Vagina (tissue), 2 donors: ENCODE data around the gene TRIM69. TPM values are rescaled to one million over a fixed set of nuclear protein-coding genes. Genes with fewer than 3 reads are reported as not detected.
"Not testable (repeated sequence)": the region's sequence is repeated elsewhere in the genome, so short reads cannot be mapped to it uniquely, and the experiment has no call there.

Source experiments
- DNase-seq, 2 donors: peaks; one replicate each; pipeline ENCODE4 v3.0.0-alpha.2; 2017; ENCODE audit errors: extremely low spot score in 2 of 2
- H3K27ac ChIP-seq: fragments of 200-600 bp; sonication (generic); one replicate; pipeline ENCODE4 v1.5.1; 2019
- H3K27me3 ChIP-seq: fragments of 200-600 bp; sonication (generic); one replicate; pipeline ENCODE4 v1.5.1; 2019
- H3K36me3 ChIP-seq, 2 donors: fragments of 200-600 bp; sonication (generic); one replicate each; pipeline ENCODE4 v1.5.1; 2017 to 2019
- H3K4me1 ChIP-seq: fragments of 200-600 bp; sonication (generic); one replicate; pipeline ENCODE4 v1.5.1; 2019
- H3K4me3 ChIP-seq, 2 donors: fragments of 200-600 bp; sonication (generic); 1 replicate in 1 of 2; 2 replicates in 1 of 2; pipeline ENCODE4 v1.5.1; 2016 to 2019
- H3K9me3 ChIP-seq: fragments of 200-600 bp; sonication (generic); one replicate; pipeline ENCODE4 v1.5.1; 2019
- CTCF ChIP-seq, 3 experiments: fragments of 450-650 bp in 2 of 3; fragments of 200-600 bp in 1 of 3; sonication (generic) in 1 of 3; IDR thresholded peaks; one replicate each; pipeline ENCODE4 v1.5.1; 2017 to 2019; ENCODE audit warnings: antibody characterized with exemption in 3 of 3, mild to moderate bottlenecking in 2 of 3, moderate library complexity in 2 of 3
- POLR2A ChIP-seq, 2 donors: fragments of 450-650 bp; IDR thresholded peaks; one replicate each; pipeline ENCODE4 v1.6.1; 2017; ENCODE audit warnings: antibody characterized with exemption in 2 of 2, mild to moderate bottlenecking in 2 of 2, moderate library complexity in 2 of 2
- POLR2AphosphoS5 ChIP-seq, 2 donors: sonication (generic); formaldehyde crosslinking; IDR thresholded peaks; one replicate each; pipeline ENCODE4 v1.9.0; 2017; ENCODE audit warnings: antibody characterized with exemption in 2 of 2, mild to moderate bottlenecking in 2 of 2, low read depth in 1 of 2; ENCODE audit not compliant: insufficient read depth in 1 of 2
- intact Hi-C: fragments of 100-400 bp; cut with DNase I; formaldehyde crosslinking; loops from one replicate; pipeline ENCODE4 v1.15.1; 2023
- total RNA-seq: library from RNA; depleted of rRNA; stranded (reverse); fragments of >200 nt; gene quantifications from one replicate; pipeline ENCODE4 v1.2.3, GENCODE V29; 2016

TRIM69 gene
- 11.3 TPM for total RNA-seq

GRCh38 chr15:44736181-44736765 is at the start of gene TRIM69:
Gene TRIM69, plus strand, starts transcription at chr15:44736528. Its CDS starts 177 bp downstream, at chr15:44736705.
- H3K4me3 ChIP-seq, result no peak within 1 kb of the TSS

GRCh38 chr15:44689318-44689717 is 47.0 kb upstream of the TRIM69 start:
- intact Hi-C loops, DNase-seq, H3K27ac ChIP-seq: not testable (repeated sequence)

More at GRCh38 chr15:44736181-44736765, at the start of gene TRIM69:
- Histone ChIP-seq H3K4me1 (no peaks in the 10 kb centered on the region), H3K36me3 (no peaks in the 10 kb centered on the region), H3K9me3 (no peaks in the 10 kb centered on the region), H3K27me3 (no peaks in the 10 kb centered on the region), H3K27ac (peak within 1 kb of the TSS; percentile 18)
- intact Hi-C loops, result loop anchor here (10.0 kb wide), 1 partner anchor 161 kb away; no protein-coding TSS in a partner anchor
- no peak for DNase-seq
- TF ChIP-seq POLR2A (IDR thresholded peaks at IDR 0.05) (no peak), POLR2AphosphoS5 (IDR thresholded peaks at IDR 0.05; ENCODE audit: insufficient read depth in 1 of 2, low read depth in 1 of 2) (no peak), CTCF (IDR thresholded peaks at IDR 0.05) (no peak)

GRCh38 chr15:44690245-44690644 is 46.1 kb upstream of the TRIM69 start:
- H3K36me3 ChIP-seq, H3K4me1 ChIP-seq, H3K27me3 ChIP-seq, H3K9me3 ChIP-seq, H3K4me3 ChIP-seq, intact Hi-C loops, DNase-seq, H3K27ac ChIP-seq: not testable (repeated sequence)

More at GRCh38 chr15:44689318-44689717, 47.0 kb upstream of the TRIM69 start:
- not testable (repeated sequence) for H3K4me3 ChIP-seq, H3K9me3 ChIP-seq, H3K36me3 ChIP-seq, H3K27me3 ChIP-seq, H3K4me1 ChIP-seq

GRCh38 chr15:44692659-44693058 is 43.7 kb upstream of the TRIM69 start:
- Histone ChIP-seq H3K4me1 (no peaks in the 10 kb centered on the region), H3K9me3 (no peaks in the 10 kb centered on the region), H3K4me3 (no peak overlapping the region), H3K27ac (no peak overlapping the region), H3K27me3 (no peaks in the 10 kb centered on the region), H3K36me3 (no peaks in the 10 kb centered on the region)
- intact Hi-C loops, result no loop called here
- no peak for DNase-seq
- TF ChIP-seq CTCF (IDR thresholded peaks at IDR 0.05) (no peak), POLR2A (IDR thresholded peaks at IDR 0.05) (no peak), POLR2AphosphoS5 (IDR thresholded peaks at IDR 0.05; ENCODE audit: insufficient read depth in 1 of 2, low read depth in 1 of 2) (no peak)

- H3K27me3 ChIP-seq, result no peaks in the 10 kb centered on the region
- H3K27ac ChIP-seq, result no peak overlapping the region
- H3K4me3 ChIP-seq, result no peak overlapping the region
- H3K9me3 ChIP-seq, result no peaks in the 10 kb centered on the region
- H3K36me3 ChIP-seq, result no peaks in the 10 kb centered on the region
- TF ChIP-seq CTCF (IDR thresholded peaks at IDR 0.05) (no peak), POLR2AphosphoS5 (IDR thresholded peaks at IDR 0.05; ENCODE audit: insufficient read depth in 1 of 2, low read depth in 1 of 2) (no peak), POLR2A (IDR thresholded peaks at IDR 0.05) (no peak)
- DNase-seq, result no peak
- no peaks in the 10 kb centered on the region for H3K4me1 ChIP-seq
- intact Hi-C loops, result no loop called here
These were observed 41.9 kb upstream of the TRIM69 start for GRCh38 chr15:44694416-44694815.

GRCh38 chr15:44695294-44695693 is 41.0 kb upstream of the TRIM69 start:
- Histone ChIP-seq H3K27me3 (no peaks in the 10 kb centered on the region), H3K27ac (no peak overlapping the region), H3K9me3 (no peaks in the 10 kb centered on the region), H3K36me3 (no peaks in the 10 kb centered on the region), H3K4me3 (no peak overlapping the region), H3K4me1 (no peaks in the 10 kb centered on the region)
- TF ChIP-seq POLR2A (IDR thresholded peaks at IDR 0.05) (no peak), POLR2AphosphoS5 (IDR thresholded peaks at IDR 0.05; ENCODE audit: insufficient read depth in 1 of 2, low read depth in 1 of 2) (no peak), CTCF (IDR thresholded peaks at IDR 0.05) (no peak)
- intact Hi-C loops, result no loop called here
- DNase-seq, result no peak
